Stimulated activated CD4-positive, alpha-beta T cell treated with anti-CD3 and anti-CD28 coated beads, Interleukin-12 subunit alpha, Interleukin-12 subunit beta, amount 100 ng/mL, for 48 hours (primary cell): ENCODE results near the gene RBMS1.
"Not testable (repeated sequence)": the region's sequence is repeated elsewhere in the genome, so short reads cannot be mapped to it uniquely, and the experiment has no call there.

Experiments
- DNase-seq, 3 donors: peaks; one replicate each; pipeline ENCODE4 v3.0.0-alpha.2; 2020; ENCODE audit warnings: low read depth in 2 of 3, low spot score in 1 of 3

Gene RBMS1

GRCh38 chr2:160502478-160502877 is 8.9 kb upstream of the RBMS1 start:
- no peak for DNase-seq

DNA sequence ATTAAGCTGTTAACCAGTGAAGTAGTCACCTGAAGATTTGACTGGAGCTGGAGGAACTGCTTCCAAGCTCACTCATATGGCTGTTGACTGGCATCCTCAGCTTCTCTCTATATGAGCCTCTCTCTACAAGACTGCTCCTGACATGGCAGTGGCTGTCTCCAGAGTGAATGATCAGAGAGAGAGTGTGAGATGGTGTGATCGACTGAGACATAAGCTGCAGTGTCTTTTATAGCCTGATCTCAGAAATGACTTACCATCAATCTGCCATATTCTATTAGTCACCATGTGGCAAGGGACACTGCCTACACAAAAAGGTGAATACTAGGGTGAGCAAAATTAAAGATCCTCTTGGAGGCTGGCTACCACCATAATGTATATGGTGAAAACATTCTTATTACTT is 7.8 kb upstream of the RBMS1 start:
- DNase-seq = no peak

- no peak for DNase-seq
These were observed 6.3 kb upstream of the RBMS1 start for GRCh38 chr2:160499865-160500264.

GRCh38 chr2:160498137-160498536 is 4.5 kb upstream of the RBMS1 start:
- DNase-seq = no peak

DNA sequence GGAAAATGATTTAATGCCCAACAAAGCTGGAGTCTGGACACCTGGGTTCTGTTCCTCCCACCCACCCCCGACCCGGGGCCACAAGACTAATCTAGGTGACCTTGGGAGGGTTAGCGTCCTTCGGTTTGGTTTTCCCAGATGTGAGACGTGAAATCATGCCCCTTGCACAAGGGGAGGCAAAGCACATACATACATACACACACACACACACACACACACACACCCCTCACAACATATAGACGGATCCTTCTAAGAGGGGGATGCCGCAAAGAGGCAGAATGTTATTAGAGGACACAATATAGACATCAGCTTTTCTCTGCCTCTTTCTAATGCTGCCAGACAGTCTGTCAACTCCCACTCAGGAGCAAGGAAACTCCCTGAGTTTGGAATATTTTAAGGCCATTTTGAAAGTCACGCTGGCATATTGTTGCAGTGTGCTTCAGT is 616 bp upstream of the RBMS1 start:
- DNase-seq = no peak

DNA sequence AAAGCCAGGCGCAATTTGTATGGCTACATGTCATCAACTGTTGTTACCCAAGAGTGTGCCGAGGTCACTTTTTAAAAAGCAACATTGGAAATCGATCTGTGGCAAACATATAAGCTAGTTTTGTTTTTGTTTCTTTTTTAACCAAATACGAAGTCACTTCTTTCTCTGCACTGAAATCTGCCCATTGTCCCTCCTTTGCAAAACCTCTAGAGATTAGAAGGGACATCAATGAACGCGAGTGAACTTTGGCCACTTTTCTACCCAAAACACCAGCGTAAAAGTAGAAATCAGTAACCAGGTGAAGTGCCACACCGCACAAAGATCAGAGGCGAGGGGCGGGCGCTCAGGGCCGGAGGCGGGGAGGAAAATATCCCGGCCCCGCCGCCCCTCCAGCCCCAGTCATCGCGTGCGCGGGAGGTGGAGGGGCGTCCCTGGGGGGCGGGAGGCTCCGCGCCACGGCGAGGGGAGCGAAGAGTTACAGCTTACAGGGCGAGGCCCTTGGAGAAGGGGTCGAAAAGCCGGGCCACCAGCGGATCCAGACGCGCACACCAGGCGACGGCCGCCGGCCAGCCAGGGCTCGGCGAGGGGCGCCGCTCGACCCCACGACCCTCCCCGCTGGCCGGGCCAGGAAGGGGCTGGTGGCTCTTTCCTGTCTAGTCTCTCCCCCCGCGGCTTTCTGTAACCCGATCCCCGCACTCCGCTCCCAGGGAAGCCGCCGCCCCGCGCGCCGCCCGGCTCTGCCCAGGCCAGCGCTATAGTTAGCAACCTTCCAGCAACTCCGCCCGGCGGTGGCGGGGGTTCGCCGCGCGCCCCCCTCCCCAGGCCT is 993 bp downstream of the RBMS1 start:
- peak in 2 of 3 donors; percentile 28 to 30 for DNase-seq

DNA sequence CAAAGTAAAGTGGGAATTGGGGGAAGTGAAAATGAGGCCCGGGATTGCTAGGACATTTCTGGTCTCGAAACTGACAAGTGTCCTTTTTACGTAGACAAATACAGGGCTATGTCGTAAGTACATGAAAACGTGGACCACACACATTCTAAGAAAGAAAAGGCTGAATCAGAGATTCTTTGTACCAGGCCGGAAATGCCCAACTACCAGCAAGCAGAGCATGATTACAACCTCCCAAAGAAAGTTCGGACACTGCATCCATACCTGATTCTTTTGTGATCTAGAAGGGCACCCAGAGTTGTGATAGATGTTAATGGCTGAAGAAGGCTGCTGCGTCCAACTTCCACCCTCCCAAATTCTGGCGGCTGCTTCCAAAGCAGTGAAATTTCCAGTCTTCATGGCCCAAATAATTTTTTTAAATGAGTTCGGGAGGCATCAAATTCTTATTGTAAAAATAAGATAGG is 1.7 kb downstream of the RBMS1 start:
- DNase-seq = no peak

DNA sequence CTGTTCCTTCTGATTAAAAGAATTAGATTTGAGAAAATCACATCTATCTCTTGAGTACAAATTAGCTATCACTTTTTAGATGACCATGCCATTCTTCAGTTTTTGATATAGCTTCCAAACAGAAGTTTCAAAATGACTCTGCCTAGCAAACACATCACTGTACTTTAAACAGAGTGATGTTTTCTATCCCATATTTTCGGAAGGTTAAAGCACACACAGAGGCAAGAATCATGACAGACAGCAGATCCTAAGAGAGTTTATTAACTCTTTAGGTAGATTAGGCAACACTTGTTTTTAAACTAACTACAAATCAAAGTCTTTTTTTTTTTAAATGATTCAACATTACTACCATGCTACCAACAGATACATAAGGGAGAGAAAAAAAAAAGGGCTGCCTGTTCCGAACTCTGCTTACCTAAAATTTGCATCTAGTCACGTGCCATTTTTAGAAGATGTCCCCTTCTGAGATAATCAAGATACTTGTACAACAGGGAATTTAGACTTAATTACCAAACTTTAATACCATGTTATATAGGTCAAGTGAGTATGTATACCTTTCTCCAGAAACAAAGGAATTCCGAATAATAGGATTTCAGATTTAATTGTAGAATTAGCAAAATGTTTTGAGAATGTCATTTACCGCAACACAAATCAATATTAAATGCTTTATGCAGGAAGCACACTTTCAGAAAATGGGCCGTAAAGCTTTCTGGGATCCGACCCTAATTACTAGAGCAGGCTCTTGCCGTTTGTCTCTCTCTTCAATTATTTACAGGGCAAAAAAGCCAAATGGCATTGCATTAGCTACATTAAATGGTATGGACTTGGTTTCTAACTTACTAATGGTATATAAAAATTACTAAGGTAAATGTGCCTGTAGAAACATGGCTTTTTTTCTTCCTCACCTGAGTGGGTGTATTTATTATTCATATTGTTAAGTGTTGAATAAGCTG is 2.6 kb downstream of the RBMS1 start:
- DNase-seq = no peak

DNA sequence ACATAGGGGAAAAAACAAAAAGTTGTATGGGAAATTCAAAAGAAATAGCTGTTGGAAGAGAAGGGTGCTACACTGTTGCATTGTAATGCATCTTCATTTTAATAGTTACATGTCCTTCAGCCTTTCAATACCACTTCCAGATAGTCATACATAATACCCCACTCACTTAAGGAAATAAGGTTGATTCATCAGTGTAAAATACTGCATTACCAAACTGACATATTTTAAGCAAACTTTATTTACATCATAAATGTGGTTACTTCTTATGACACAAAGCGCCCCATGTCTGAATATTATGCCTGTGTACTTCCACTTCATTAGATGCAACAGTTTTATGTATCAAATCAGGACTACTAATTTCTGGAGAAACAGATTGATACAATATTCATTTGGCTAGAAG is 4.5 kb downstream of the RBMS1 start:
- no peak for DNase-seq

DNA sequence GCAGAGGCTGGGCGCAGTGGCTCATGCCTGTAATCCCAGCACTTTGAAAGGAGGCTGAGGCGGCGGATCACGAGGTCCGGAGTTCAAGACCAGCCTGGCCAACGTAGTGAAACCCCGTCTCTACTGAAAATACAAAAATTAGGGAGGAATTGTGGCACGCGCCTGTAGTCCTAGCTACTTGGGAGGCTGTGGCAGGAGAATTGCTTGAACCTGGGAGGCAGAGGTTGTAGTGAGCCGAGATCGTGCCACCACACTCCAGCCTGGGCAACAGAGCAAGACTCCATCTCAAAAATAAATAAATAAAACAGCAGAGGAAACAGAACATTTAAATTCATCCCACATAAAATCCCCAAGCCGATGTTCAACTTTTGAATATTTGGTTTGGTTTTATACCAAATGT is 5.3 kb downstream of the RBMS1 start:
- DNase-seq = not testable (repeated sequence)

DNA sequence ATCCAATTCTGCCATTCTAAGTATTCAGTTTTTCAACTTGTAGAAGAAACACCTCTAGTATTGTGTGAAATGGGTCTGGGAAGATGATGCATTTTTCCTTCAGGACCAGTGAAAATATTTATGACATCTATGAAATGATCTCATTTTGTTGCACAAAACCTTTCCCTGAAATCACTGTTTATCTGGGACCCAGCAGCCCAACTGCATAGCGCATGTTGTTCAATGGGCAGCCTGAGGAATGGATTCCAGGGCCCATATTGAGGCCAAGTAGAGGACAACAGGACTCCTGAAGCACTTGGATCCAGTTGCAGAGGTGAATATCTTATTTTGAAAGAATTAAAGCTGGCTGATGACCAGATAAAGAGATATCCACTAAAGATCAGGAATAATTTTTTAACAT is 7.3 kb downstream of the RBMS1 start:
- no peak for DNase-seq

- DNase-seq = peak in 1 of 3 donors; percentile 25
These were observed 8.6 kb downstream of the RBMS1 start for GRCh38 chr2:160484859-160485520.

DNA sequence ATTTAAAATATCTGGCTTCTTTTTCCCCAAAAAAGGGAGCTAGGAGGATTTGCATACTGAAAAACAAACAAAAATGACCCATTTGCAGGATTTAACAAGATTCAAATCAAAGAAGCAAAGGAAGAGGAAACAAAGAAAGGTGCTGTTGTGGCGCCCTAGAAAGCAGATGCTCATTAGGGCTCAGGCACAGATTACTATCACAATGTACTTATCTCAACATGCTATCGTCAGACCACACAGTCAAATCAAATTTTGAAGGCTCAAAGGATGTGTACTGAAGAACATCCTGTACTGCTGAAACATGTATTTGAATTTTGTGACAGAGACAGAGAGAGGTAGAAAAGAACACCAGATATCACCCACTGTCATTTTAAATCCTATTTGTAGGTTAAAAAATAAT is 10.9 kb downstream of the RBMS1 start:
- no peak for DNase-seq

- no peak for DNase-seq
These were observed 14.3 kb downstream of the RBMS1 start for GRCh38 chr2:160479269-160479668.

- DNase-seq = no peak
These were observed 14.9 kb downstream of the RBMS1 start for GRCh38 chr2:160478660-160479059.

DNA sequence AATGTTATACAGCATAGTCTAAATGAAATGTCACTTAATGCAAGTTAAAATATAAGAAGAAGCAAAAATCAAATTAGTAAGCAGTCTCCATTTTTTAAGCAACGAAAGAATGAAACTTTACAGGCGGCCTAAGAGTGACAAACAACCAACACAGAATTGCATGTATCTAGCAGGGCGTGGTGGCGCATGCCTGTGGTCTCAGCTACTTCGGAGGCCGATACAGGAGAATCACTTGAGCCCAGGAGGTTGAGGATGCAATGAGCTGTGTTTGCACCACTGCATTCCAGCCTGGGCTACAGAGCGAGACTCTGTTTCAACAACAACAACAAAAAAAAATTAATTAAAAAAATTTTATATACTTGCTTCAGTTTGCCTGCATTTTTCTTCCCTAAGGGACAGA is 16.6 kb downstream of the RBMS1 start:
- no peak for DNase-seq

GRCh38 chr2:160474891-160475787 is 18.5 kb downstream of the RBMS1 start:
- DNase-seq = no peak

- DNase-seq = no peak
These were observed 19.3 kb downstream of the RBMS1 start for GRCh38 chr2:160474319-160474645.

GRCh38 chr2:160473468-160474318 is 19.9 kb downstream of the RBMS1 start:
- DNase-seq = no peak

GRCh38 chr2:160472839-160473251 is 20.8 kb downstream of the RBMS1 start:
- no peak for DNase-seq
